GM19468 (cell line): Measurements from ENCODE around the gene ZNF622.
"Not testable (repeated sequence)": the region's sequence is repeated elsewhere in the genome, so short reads cannot be mapped to it uniquely, and the experiment has no call there.

Experiments
- ATAC-seq: cut with Tn5 transposase; IDR thresholded peaks from one replicate; pipeline ENCODE4 v1.9.1; 2021; ENCODE audit warnings: mild to moderate bottlenecking, moderate library complexity, moderate number of reproducible peaks; ENCODE audit not compliant: unreplicated experiment; ENCODE audit errors: extremely low read depth

Gene ZNF622

DNA sequence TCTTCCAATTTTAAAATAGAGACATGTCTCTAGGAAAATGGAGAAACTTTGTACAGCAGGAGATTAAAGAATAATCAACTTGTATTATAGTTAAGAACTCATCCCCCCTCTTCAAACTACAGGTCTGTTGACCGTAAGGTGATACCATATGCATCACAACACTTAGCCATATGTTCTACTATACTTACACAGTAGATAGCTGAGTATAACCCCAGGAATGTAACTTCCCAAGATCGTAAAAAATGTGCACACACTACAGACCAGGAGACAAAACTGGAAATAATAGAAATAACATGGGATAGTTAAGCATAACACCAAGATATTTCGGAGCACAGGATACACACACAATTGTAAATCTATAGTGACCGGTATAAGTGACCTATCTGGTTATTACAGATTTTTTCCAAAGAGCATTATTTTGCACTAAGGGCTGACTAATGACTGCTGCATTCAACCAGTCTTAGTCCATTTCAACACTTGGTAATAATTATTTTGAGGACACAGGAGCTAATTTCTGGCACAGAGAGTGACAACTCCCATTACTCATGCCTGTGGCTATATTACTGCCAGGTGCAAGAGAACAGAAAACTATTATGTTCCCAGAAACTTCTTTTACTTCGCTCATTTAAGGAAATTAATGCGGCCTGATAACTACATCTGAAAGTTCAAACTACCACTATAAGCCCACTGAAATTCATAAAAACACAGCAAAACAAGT, 15.4 kb upstream of the ZNF622 start:
- ATAC-seq: no peak

DNA sequence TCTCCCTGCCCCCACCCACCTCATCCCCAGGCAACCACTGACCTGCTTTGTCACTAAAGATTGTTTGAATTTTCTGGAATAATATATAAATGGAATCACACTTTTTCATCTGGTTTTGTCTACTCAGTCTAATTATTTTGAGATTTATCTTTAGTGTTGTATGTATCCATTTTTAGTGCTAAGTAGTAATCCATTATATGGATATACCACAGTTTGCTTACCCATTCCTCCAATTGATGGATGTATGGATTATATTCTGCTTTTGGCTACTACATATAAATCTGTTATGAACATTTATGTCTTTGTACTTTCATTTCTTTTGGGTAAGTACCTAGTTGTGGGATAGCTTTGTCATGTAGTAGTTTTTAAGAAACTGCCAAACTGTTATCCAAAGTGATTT, 14.5 kb upstream of the ZNF622 start:
- ATAC-seq: no peak

DNA sequence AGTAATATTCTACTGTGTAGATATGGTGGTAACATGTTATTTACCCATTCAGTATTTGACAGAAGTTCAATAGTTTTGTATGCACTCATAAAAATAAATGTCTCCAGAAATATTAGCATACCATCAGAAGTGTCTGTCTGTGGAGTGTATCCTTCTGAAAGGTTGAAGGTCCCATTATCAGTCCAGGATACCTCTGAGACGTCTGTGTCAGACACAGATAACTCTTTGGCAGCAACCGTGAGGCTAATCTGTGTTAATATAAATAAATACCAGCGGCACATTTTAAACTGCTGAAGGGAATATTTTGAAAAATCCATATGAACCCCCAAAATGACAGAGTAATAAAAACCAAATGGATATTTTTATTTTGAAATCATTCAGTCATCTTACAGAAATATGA, 11.9 kb upstream of the ZNF622 start:
- no peak for ATAC-seq

DNA sequence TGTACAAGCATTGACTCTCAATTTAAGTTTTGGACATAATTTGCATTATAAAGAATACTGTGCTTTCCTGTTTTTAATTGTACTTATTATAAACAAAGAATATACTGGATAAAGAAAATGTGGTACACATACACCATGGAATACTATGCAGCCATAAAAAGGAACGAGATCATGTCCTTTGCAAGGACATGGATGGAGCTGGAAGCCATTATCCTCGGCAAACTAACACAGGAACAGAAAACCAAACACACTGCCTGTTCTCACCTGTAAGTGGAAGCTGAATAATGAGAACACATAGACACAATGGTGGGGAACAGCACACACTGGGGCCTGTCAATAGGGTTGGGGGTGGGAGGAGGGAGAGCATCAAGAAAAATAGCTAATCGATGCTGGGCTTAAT, 10.8 kb upstream of the ZNF622 start:
- not testable (repeated sequence) for ATAC-seq

DNA sequence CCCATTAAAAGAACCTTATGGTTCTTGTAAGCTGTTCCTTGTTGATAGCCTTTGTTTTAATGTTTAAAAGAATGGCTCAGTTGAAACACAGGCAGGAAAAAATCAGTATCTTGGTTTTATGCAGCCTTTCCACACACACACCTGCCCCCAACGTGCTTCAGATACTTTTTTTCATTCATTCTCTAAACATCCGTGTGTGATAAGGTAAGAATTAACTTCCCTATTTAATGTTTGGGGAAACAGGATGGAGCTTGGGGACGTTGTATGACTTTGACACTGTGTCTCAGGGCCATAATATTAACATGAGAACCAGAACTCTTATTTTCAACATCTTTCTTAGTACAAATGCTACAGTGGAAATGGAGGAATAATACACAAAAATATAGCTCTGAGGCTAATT, 5.8 kb upstream of the ZNF622 start:
- no peak for ATAC-seq

DNA sequence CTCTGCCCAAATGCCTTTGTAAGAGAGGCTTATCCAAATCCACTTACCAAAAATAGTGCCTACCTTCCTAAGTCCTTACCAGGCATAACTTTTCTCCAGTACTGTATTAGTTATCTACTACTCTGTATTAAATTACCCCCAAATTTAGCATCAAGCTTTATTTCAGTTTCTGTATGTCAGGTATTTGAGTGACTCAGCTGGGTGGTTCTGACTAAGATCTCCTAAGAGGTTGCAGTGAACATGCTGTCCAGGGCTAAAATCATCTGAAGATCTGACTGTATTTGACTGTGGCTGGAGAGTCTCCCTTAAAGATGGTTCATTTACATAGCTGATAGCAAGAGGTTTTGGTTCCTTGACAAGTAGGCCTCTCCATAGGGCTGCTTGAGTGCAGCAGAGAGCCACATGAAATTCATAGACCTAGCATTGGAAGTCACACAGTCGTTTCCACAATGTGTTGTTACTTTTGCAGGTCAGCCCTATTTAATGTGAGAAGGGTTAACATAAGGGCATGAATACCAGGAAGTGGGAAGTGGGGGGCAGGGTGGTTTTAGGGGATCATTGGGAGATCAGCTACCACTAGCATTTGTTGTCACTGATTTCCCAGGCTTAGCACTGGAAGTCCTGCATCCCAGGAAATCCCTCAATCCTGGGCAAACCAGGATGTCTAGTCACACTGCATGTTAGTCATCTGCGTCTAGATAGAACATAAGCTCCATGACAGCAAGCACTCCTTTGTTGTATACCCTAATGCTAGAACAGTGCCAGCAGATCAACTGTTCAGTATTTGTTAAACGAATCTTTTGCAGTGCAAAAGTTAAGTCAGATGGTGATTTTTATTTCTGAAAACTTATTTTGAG, 2.0 kb upstream of the ZNF622 start:
- peak; percentile 77 for ATAC-seq

DNA sequence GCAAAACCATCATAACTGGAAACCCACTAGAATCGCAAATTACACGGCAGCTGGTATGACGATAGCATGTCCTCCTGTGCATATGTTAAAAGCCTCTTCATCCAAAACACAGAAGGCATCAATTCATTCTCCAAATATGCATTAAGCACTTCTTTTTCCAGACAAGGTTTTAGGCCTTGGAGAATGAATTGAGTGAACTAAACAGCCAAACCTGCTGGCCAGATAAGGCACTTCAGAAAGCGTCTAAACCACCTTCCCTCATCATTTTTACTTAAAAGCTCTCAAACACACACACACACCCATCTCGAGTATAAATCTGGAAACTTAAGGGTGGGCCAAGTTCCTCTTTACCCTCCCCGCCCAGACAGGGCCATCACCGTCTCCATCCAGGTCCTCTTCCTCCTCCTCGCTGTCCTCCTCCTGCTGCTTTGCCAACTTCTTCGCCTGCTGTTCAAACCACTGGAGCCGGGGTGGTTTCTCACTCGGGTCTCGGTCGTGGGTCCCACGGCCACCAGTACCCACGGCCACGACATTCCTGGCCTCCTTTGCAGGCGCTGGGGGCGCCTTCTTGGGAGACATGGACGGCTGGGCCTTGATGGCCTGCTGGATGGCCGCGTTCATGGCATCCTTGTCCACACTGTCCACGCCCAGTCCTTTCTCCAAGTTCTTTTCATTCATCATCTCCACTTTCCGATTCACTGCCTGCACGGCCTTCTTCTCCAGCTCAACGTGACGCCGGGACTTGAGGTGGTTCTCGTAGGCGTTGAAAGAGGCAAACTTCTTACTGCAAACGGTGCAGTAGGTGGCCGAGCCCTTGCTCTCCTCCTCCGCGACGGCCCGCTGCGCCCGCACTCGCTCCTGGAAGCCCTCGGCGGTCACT, 696 bp downstream of the ZNF622 start:
- ATAC-seq: no peak

DNA sequence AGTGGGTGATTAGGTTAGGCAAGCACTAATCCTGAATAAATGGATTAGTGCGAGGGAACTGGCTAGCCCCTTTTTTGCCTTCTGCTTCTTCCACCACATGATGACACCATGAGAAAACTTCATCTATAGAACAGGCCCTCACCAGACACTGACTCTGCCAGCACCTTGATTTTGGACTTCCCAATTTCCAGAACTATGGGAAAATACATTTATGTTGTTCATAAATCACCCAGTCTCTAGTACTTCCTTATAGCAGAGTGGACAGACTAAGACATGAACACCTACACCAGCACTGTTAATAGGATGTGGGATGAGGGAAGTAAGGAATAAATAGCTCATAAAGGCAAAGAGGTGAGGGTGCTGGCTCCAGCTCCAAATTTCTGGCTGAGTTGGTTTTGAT, 1.4 kb downstream of the ZNF622 start:
- no peak for ATAC-seq

DNA sequence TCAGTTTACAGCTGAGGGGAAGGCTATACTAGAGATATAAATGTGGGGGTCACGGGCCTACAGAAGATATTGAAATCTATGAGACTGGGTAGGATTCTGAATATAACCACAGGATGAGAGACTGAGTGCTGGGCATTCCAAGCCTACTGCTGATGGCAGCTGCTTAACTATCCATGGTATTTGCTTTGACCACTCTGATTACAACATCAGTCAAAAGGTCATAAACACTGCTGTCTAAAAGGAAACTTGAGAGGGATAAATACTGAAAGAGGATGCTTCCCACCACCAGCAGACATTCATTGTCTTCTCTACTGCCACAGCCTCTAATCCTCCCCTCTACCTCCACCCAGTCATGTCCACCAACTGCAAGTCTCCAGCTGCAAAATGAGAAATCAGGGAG, 3.8 kb downstream of the ZNF622 start:
- ATAC-seq: no peak

DNA sequence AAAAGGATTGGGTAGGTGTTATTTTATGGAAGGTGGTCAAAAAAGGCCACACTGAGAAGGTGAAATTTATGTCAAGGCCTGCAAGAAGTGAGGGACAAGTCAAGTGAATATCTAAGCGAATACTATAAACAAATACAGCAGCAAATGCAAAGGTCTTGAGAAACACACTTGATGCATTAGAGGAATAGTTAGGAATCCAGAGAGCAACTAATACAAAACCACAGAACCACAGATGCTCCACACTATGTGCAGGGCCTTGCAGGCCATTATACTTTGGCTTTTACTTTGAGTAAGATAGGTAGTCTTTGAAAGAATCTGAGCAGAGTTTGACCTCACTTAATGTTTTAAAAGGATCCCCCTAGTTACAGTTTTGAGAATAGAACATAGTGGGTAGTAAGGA, 4.6 kb downstream of the ZNF622 start:
- no peak for ATAC-seq

DNA sequence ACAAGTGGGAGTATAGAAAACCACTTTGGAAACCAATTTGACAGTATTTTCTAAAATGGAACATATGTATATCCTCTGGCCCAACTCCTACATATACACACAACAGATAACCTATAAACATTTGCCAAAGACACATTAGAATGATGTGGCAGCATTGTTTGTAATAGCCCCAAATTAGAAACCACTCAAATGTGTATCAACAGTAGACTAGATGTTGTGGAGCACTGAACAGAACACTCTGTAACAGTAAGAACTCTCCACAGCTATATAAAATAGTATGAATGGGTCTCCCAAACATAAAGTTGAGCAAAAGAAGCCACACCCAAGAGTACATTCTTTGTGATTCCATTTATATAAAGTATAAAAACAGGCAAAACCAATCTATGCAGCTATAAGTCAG, 6.1 kb downstream of the ZNF622 start:
- no peak for ATAC-seq

DNA sequence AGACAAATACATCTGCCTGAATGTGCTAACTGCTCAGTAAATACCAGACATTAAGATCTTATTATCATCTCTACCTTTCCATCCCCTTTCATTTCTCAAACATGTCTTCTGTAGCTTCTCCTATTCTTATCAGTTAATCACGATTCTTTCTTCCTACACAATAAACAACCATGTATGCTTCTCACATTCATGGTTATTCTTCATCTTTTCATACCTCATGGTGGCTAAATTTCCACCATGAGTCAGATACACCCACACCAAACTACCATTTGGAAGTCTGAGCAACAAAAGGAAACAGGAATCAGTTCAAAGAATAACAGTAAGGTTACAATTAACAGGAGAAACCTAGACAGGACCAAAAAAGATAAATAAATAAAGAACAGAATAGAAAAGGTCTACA, 7.7 kb downstream of the ZNF622 start:
- ATAC-seq: no peak

DNA sequence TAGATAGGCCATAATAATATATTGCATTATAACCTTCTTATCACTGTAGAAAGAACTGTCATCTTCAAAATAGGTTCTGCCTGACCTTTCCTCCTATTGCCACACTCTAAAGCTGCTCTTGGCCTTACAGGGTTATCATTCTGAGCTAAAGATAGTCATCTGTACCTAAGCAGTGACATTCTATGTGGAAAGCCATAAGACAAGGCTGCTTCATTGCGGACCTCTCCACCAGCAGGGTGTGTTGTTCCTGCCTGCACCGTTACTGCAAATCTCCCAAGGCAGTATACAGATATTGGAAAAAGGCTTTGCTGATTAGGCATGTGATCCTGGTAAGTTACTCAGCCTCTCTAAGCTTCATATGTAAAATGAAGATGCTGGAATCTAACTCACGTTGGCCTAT, 8.1 kb downstream of the ZNF622 start:
- ATAC-seq: no peak

DNA sequence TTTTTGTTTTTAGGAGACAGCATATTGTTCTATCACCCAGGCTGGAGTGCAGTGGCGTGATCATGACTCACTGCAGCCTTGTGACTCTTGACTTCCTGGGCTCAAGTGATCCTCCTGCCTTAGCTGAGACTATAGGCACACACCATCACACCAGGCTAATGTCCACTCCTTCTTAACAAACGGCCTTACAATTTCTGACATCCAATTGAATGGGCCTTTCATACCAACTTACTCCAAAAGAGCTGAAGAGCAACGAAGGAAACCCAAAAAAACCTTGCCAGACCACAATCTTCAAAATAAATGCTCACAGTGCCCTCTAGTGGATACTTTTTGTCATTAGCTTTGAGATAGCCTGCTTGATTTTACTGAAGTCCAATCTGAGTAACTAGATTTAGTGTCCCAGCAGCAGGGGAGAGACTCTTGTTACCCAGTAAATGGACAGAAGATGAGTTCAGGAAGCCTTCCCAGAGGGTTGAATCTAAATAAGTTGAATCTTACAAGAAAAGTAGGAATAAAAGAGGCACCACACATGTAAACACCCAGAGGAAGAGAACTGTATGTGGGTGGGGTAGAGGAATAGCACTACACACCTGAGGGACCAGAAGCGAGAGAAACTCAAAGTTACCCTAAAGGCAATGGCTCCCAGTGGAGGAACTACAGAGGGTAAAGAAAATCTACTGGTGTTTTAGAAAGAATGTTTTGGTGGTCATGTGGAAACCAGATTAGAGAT, 9.3 kb downstream of the ZNF622 start:
- ATAC-seq: no peak

DNA sequence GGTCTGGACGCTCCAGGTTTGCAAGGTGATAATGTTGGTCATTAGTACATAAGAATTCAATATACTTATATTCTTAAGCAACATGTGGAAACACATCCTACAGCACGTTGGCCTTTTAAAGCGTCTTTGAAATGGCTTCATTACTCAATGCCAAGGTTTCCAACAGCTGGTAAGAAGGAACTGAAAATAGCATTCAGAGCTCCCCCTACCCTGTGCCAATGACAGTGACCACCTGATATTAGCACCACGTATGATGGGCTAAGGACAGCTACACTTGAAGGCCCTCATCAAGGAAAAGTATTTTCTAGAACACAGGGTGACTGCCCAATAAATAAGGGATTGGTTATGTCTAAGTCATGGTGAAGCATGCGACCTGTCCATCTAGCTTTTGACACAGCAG, 9.9 kb downstream of the ZNF622 start:
- ATAC-seq: no peak

DNA sequence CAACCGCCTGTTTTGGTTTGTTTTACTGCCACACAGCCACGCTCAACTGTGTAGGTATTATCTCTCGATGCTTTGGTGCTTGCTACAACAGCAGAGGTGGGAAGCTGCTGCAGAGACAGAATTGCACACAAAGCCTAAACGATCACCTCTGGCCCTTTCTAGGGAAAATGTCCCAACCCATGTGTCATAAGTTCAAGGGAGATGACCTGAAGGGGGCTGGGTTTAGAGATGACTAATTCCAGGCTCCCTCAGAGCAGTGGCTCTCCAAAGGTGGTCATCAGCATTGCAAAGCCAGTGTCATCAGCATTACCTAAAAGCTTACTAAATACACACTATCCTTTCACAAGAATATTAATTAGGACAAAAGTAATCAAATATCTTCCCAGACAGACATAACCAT, 10.9 kb downstream of the ZNF622 start:
- ATAC-seq: no peak

DNA sequence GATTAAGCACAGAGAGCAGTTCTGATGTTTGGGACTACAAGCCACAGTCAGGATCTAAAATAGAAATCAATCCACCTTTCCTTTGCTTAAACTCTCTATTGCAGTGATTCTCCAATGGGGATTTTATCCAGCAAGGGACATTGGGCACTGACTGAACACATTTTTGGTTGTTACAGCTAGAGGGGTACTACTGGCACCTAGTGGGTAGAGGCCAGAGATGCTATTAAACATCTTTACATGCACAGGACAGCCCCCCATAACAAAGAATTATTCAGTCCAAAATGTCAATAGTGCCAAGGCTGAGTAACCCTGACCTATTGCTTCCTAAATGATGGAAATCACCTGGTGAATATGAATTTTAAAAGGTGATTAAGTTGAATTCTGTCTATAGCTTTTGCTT, 12.0 kb downstream of the ZNF622 start:
- ATAC-seq: no peak

DNA sequence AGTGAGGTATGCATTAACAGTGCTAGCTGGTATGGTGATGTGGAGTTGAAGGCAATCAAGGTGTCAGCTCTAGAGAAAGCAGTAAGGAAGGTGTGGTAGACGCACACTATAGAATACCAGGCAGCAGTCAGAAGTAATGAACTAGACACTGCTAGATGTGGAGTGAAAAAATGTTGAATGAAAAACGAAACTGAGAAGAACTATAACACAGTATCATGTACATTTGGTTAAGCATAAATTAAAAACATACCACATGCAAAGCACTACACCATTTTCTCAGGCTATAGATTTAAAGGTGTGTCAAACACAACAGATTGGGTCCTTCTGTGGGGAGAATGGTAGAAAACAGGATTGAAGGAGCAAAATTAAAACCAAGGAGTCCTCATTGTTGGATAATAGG, 15.4 kb downstream of the ZNF622 start:
- no peak for ATAC-seq

DNA sequence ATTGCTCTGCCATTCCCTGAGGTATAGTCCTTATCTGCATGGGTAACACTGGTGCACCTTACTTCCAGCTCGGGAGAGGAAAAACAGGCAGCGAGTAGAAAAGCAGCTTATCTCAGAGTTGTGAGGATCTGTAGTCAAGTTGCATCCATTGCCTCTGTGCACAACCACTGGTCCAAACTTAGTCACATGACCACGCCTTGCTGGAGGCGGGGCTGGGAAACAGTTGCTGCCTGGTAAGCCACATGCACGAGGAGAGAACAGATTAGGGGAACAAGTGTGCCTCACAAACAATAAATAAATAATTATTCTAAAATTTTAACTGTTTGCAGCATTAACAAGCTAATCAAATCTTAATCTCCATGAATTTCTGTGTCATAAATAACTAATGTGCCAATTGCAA, 18.6 kb downstream of the ZNF622 start:
- no peak for ATAC-seq

DNA sequence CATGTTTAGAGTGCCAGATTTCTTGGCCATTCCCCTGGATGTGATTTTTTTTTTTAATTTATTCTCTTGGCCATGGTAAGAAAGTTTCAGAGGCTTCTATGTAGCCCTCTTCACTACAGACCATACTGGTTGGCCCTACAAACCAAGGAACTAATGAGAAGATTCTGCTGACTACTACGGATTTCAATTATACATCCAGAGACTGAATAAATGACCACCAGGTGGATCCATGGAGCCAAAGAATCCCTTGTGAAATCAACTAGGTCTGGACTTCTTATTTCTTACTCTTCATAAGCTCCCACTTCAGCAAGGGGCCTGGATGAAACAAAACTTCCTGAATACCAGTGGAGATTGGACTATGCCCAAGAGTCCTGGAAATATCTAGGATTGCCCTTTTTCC, 27.6 kb downstream of the ZNF622 start:
- no peak for ATAC-seq
